Measurements from ENCODE around the gene STK16. TPM values are rescaled to one million over a fixed set of nuclear protein-coding genes. Genes with fewer than 3 reads are reported as not detected.

Gene STK16
- total RNA-seq, 4 donors from 2014 or later, result 18.7 to 44.8 (median 28.2) TPM

DNA sequence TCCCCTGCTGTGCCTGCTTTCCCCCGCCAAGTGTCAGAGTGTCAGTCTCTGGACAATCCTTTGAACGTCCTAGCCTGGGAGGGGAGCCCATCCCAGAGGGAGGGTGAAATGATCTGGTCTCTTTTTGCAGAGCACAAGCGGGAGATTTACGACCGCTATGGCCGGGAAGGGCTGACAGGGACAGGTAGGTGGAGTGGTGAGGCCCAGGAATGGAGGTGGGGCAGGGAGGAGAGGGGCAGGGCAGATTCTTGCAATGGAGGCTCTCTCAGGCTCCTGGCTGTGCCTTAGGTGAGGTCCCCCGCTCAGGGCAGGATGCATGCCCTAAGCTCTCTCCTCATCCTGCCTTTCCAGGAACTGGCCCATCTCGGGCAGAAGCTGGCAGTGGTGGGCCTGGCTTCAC lies 36.3 kb downstream of the STK16 start:
- TF ChIP-seq, protein P1, sequence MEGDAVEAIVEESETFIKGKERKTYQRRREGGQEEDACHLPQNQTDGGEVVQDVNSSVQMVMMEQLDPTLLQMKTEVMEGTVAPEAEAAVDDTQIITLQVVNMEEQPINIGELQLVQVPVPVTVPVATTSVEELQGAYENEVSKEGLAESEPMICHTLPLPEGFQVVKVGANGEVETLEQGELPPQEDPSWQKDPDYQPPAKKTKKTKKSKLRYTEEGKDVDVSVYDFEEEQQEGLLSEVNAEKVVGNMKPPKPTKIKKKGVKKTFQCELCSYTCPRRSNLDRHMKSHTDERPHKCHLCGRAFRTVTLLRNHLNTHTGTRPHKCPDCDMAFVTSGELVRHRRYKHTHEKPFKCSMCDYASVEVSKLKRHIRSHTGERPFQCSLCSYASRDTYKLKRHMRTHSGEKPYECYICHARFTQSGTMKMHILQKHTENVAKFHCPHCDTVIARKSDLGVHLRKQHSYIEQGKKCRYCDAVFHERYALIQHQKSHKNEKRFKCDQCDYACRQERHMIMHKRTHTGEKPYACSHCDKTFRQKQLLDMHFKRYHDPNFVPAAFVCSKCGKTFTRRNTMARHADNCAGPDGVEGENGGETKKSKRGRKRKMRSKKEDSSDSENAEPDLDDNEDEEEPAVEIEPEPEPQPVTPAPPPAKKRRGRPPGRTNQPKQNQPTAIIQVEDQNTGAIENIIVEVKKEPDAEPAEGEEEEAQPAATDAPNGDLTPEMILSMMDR (IDR thresholded peaks at IDR 0.05), result no peak
- TF ChIP-seq POLR2AphosphoS5 (IDR thresholded peaks at IDR 0.05) (no peak), POLR2A (IDR thresholded peaks at IDR 0.05) (no peak), EP300 (IDR thresholded peaks at IDR 0.05; ENCODE audit: low read depth) (no peak)
- Histone ChIP-seq H3K27ac (no peak overlapping the region), H3K27me3 (no peaks in the 10 kb centered on the region), H3K9me3 (no peaks in the 10 kb centered on the region), H3K36me3 (peaks cover 0 to 3% (median 0%) of the 10 kb centered on the region in 4 donors), H3K4me3 (no peak overlapping the region), H3K4me1 (peaks cover 16 to 27% (median 21%) of the 10 kb centered on the region in 4 donors)
- DNase-seq, result no peak
- in situ Hi-C loops (cut with MboI; ENCODE audit: low pct_ligation_motif_present in 1 of 4, low pct_unique_long_range_greater_than_20kb in 1 of 4, low sequenced_read_pairs in 3 of 4) (loop anchor here in 1 of 4 donors (25.0 kb wide), 1 partner anchor 119 kb away; the partner anchor contains the start of genes NHEJ1 and SLC23A3), intact Hi-C loops (cut with DNase I; ENCODE audit: low total_unique reads) (loop anchor here (2.0 kb wide), 1 partner anchor 105 kb away; the partner anchor contains the start of gene CNPPD1)
- WGBS, 2 donors (ENCODE audit: low coverage in 1 of 2), result 72% methylated on average over 8 of the region's 8 CpGs; no CpG with 5 or more reads in 1 of the 2 donors

- Histone ChIP-seq H3K4me1 (peaks cover 16 to 26% (median 21%) of the 10 kb centered on the region in 4 donors), H3K9me3 (no peaks in the 10 kb centered on the region), H3K27ac (no peak overlapping the region), H3K36me3 (peaks cover 0 to 3% (median 0%) of the 10 kb centered on the region in 4 donors), H3K4me3 (no peak overlapping the region), H3K27me3 (no peaks in the 10 kb centered on the region)
- no peak for TF ChIP-seq EP300 (IDR thresholded peaks at IDR 0.05; ENCODE audit: low read depth)
- intact Hi-C loops (cut with DNase I; ENCODE audit: low total_unique reads) (no loop called here), in situ Hi-C loops (cut with MboI; ENCODE audit: low pct_ligation_motif_present in 1 of 4, low pct_unique_long_range_greater_than_20kb in 1 of 4, low sequenced_read_pairs in 3 of 4) (loop anchor here in 1 of 4 donors (25.0 kb wide), 1 partner anchor 120 kb away; the partner anchor contains the start of genes NHEJ1 and SLC23A3)
- 88 to 89% methylated on average over 3 to 5 of the region's 5 CpGs for WGBS, 2 donors (ENCODE audit: low coverage in 1 of 2)
- no peak for DNase-seq
Measured at GRCh38 chr2:219282375-219282774, 37.1 kb downstream of the STK16 start.

DNA sequence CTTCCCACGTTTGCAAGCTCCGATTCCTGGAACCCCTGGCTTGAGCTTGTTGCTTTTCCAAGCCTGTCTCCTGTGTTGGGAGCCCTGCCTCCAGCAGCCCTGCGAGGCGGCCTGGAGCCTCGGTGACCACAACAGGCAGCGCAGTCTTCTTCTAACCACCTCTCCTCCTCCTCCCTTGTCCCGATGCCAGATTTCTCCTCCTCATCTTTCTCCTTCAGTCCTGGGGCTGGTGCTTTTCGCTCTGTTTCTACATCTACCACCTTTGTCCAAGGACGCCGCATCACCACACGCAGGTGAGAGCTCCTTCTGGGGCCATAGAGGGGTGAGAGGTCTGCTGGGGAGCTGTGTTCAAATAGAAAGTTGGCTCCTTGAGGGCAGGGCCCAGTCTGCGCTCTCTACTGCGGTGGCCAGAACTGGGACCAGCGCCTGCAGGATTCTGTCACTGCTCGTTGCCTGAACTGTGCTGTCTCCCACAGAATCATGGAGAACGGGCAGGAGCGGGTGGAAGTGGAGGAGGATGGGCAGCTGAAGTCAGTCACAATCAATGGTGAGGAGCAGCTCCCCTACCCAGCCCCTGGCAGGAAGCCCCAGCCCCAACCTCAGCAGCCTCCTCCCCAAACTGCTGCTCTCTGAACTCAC lies 37.8 kb downstream of the STK16 start:
- Histone ChIP-seq H3K4me3 (no peak overlapping the region), H3K36me3 (peaks cover 0 to 3% (median 0%) of the 10 kb centered on the region in 4 donors), H3K9me3 (no peaks in the 10 kb centered on the region), H3K4me1 (peaks cover 13 to 20% (median 17%) of the 10 kb centered on the region in 4 donors), H3K27me3 (no peaks in the 10 kb centered on the region), H3K27ac (no peak overlapping the region)
- no peak for DNase-seq
- TF ChIP-seq POLR2A (IDR thresholded peaks at IDR 0.05), result no peak
- no peak for TF ChIP-seq POLR2AphosphoS5 (IDR thresholded peaks at IDR 0.05)
- TF ChIP-seq, protein P1 (IDR thresholded peaks at IDR 0.05), result no peak
- no peak for TF ChIP-seq EP300 (IDR thresholded peaks at IDR 0.05; ENCODE audit: low read depth)
- WGBS, 2 donors (ENCODE audit: low coverage in 1 of 2), result 93 to 94% methylated on average over 9 to 17 of the region's 17 CpGs
- in situ Hi-C loops (cut with MboI; ENCODE audit: low pct_ligation_motif_present in 1 of 4, low pct_unique_long_range_greater_than_20kb in 1 of 4, low sequenced_read_pairs in 3 of 4) (loop anchor here in 1 of 4 donors (25.0 kb wide), 1 partner anchor 121 kb away; the partner anchor contains the start of genes NHEJ1 and SLC23A3), intact Hi-C loops (cut with DNase I; ENCODE audit: low total_unique reads) (no loop called here)

DNA sequence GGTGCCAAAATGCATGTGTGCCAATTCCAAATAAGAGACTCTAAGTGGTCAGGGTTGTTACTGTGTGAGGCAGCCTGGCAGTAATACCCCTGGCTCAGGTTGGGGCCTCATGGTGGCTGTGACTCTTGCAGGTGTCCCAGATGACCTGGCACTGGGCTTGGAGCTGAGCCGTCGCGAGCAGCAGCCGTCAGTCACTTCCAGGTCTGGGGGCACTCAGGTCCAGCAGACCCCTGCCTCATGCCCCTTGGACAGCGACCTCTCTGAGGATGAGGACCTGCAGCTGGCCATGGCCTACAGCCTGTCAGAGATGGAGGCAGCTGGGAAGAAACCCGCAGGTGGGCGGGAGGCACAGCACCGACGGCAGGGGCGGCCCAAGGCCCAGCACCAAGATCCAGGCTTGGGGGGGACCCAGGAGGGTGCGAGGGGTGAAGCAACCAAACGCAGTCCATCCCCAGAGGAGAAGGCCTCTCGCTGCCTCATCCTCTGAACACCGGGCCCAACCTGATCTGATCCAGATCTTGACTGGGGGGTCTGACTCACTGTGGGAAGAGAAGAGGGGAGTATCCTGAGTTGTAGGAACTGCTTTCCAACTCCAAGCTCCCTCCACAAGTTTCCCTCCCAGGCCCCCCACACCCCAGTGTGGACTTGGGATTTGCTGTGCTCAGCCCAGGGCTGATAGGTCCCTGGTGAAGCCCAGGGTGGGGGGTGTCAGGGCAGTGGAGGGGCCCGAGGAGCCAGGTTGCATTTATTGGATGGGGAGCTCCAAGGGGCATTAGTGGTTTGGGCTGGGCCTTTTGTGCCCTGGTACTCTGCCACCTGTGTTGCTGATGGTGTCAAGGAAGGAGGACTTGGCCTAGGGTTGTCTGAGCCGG lies 39.5 kb downstream of the STK16 start:
- Histone ChIP-seq H3K27me3 (no peaks in the 10 kb centered on the region), H3K4me1 (peaks cover 5 to 17% (median 11%) of the 10 kb centered on the region in 4 donors)

More for the DNA sequence above, 39.5 kb downstream of the STK16 start:
- TF ChIP-seq EP300 (IDR thresholded peaks at IDR 0.05; ENCODE audit: low read depth), result no peak
- TF ChIP-seq, protein P1 (IDR thresholded peaks at IDR 0.05), result no peak
- TF ChIP-seq POLR2AphosphoS5 (IDR thresholded peaks at IDR 0.05), result no peak
- no peak for TF ChIP-seq POLR2A (IDR thresholded peaks at IDR 0.05)
- DNase-seq, result no peak
- 86% methylated on average over 13 of the region's 16 CpGs; no CpG with 5 or more reads in 1 of the 2 donors for WGBS, 2 donors (ENCODE audit: low coverage in 1 of 2)
- H3K4me3 ChIP-seq, result no peak overlapping the region
- intact Hi-C loops (cut with DNase I; ENCODE audit: low total_unique reads) (no loop called here), in situ Hi-C loops (cut with MboI; ENCODE audit: low pct_ligation_motif_present in 1 of 4, low pct_unique_long_range_greater_than_20kb in 1 of 4, low sequenced_read_pairs in 3 of 4) (loop anchor here in 1 of 4 donors (25.0 kb wide), 1 partner anchor 122 kb away; the partner anchor contains the start of genes NHEJ1 and SLC23A3)
- no peak overlapping the region for H3K27ac ChIP-seq
- no peaks in the 10 kb centered on the region for H3K9me3 ChIP-seq
- H3K36me3 ChIP-seq, result peaks cover 0 to 3% (median 0%) of the 10 kb centered on the region in 4 donors

Data from transverse colon (tissue), 4 donors.